Neutrophil (primary cell): ENCODE measurements around the gene NUP210.

Experiments used
- H3K27ac ChIP-seq: fragments of 200-600 bp; sonication (generic); 2 replicates; pipeline ENCODE4 v1.5.1; 2016; ENCODE audit warnings: mild to moderate bottlenecking, moderate library complexity
- H3K27me3 ChIP-seq: fragments of 200-600 bp; sonication (generic); 2 replicates; pipeline ENCODE4 v1.6.0; 2016; ENCODE audit warnings: mild to moderate bottlenecking
- H3K36me3 ChIP-seq: fragments of 200-600 bp; sonication (generic); 2 replicates; pipeline ENCODE4 v1.5.1; 2017
- H3K4me1 ChIP-seq, 2 experiments: fragments of 200-600 bp in 1 of 2; sonication (generic) in 1 of 2; 1 replicate in 1 of 2; 2 replicates in 1 of 2; pipeline versions ENCODE4 v1.5.1 to v1.6.1; 2013 to 2016; ENCODE audit warnings: low read depth in 1 of 2, low read length in 1 of 2, mild to moderate bottlenecking in 1 of 2, moderate library complexity in 1 of 2; ENCODE audit not compliant: control insufficient read depth in 1 of 2, insufficient read depth in 1 of 2
- H3K4me3 ChIP-seq, 2 experiments: fragments of 200-600 bp in 1 of 2; sonication (generic) in 1 of 2; 1 replicate in 1 of 2; 2 replicates in 1 of 2; pipeline ENCODE4 v1.5.1; 2013 to 2016; ENCODE audit warnings: low read depth in 1 of 2, low read length in 1 of 2, mild to moderate bottlenecking in 1 of 2, moderate library complexity in 1 of 2
- H3K9me3 ChIP-seq: fragments of 200-600 bp; sonication (generic); 2 replicates; pipeline ENCODE4 v1.5.1; 2016
- CTCF ChIP-seq: fragments of 200-600 bp; sonication (generic); IDR thresholded peaks from 2 replicates; pipeline ENCODE4 v1.5.1; 2016; ENCODE audit warnings: antibody characterized with exemption

Gene NUP210

GRCh38 chr3:13277196-13277813 lies 142.8 kb downstream of the NUP210 start:
- Histone ChIP-seq H3K27ac (no peak overlapping the region), H3K4me3 (no peak overlapping the region), H3K27me3 (peaks cover 61% of the 10 kb centered on the region), H3K4me1 (peaks cover 0 to 2% of the 10 kb centered on the region in 2 experiments), H3K36me3 (no peaks in the 10 kb centered on the region), H3K9me3 (no peaks in the 10 kb centered on the region)
- no peak for TF ChIP-seq CTCF

GRCh38 chr3:13276438-13277195 lies 143.5 kb downstream of the NUP210 start:
- H3K27ac ChIP-seq = no peak overlapping the region
- H3K36me3 ChIP-seq = no peaks in the 10 kb centered on the region
- no peaks in the 10 kb centered on the region for H3K4me1 ChIP-seq
- TF ChIP-seq CTCF = no peak
- no peaks in the 10 kb centered on the region for H3K9me3 ChIP-seq
- H3K4me3 ChIP-seq = no peak overlapping the region
- peaks cover 54% of the 10 kb centered on the region for H3K27me3 ChIP-seq

GRCh38 chr3:13275376-13276005 lies 144.6 kb downstream of the NUP210 start:
- Histone ChIP-seq H3K27ac (no peak overlapping the region), H3K36me3 (no peaks in the 10 kb centered on the region), H3K4me3 (no peak overlapping the region), H3K9me3 (no peaks in the 10 kb centered on the region), H3K4me1 (no peaks in the 10 kb centered on the region), H3K27me3 (peaks cover 43% of the 10 kb centered on the region)
- TF ChIP-seq CTCF = no peak

- peaks cover 35% of the 10 kb centered on the region for H3K27me3 ChIP-seq
- no peak for TF ChIP-seq CTCF
- no peak overlapping the region for H3K27ac ChIP-seq
- H3K9me3 ChIP-seq = no peaks in the 10 kb centered on the region
- H3K4me3 ChIP-seq = no peak overlapping the region
- no peaks in the 10 kb centered on the region for H3K4me1 ChIP-seq
- no peaks in the 10 kb centered on the region for H3K36me3 ChIP-seq
Measured at GRCh38 chr3:13274551-13275332, 145.4 kb downstream of the NUP210 start.

- Histone ChIP-seq H3K4me3 (no peak overlapping the region), H3K27me3 (peaks cover 33% of the 10 kb centered on the region), H3K4me1 (no peaks in the 10 kb centered on the region), H3K27ac (no peak overlapping the region), H3K36me3 (no peaks in the 10 kb centered on the region), H3K9me3 (no peaks in the 10 kb centered on the region)
- TF ChIP-seq CTCF = no peak
Measured at GRCh38 chr3:13274125-13274524, 146.0 kb downstream of the NUP210 start.
